HEK293T (cell line): ENCODE measurements around the gene APOL1.
"Not testable (repeated sequence)": the region's sequence is repeated elsewhere in the genome, so short reads cannot be mapped to it uniquely, and the experiment has no call there.

Experiments used
- CTCF ChIA-PET: fragments of 350-600 bp; formaldehyde crosslinking; extraction: SDS; loops from one replicate; lab custom pipeline; 2021; ENCODE audit warnings: antibody characterized with exemption, inconsistent platforms; lab: Yijun Ruan, JAX
- POLR2A ChIA-PET: fragments of 350-600 bp; formaldehyde crosslinking; extraction: SDS; loops from one replicate; lab custom pipeline; 2020; ENCODE audit warnings: antibody characterized with exemption, inconsistent platforms; lab: Yijun Ruan, JAX
- DNase-seq: peaks from one replicate; pipeline ENCODE4 v3.0.0; 2012; ENCODE audit warnings: mixed read lengths; ENCODE audit errors: extremely low spot score
- ARNT ChIP-seq: fragments of 450-650 bp; IDR thresholded peaks from 2 replicates; pipeline ENCODE4 v1.6.1; 2017; ENCODE audit warnings: mild to moderate bottlenecking
- BHLHE40 ChIP-seq: fragments of 450-650 bp; IDR thresholded peaks from 2 replicates; pipeline ENCODE4 v1.6.1; 2016; ENCODE audit warnings: mild to moderate bottlenecking, moderate library complexity, borderline replicate concordance
- CTBP1 ChIP-seq: fragments of 450-650 bp; IDR thresholded peaks from 2 replicates; pipeline ENCODE4 v1.6.1; 2016; ENCODE audit warnings: borderline replicate concordance
- ELF4 ChIP-seq: fragments of 450-650 bp; IDR thresholded peaks from 2 replicates; pipeline ENCODE4 v1.6.1; 2017; ENCODE audit warnings: antibody characterized with exemption
- FOXA1 ChIP-seq: fragments of 450-650 bp; IDR thresholded peaks from 2 replicates; pipeline ENCODE4 v1.6.1; 2016; ENCODE audit warnings: mild to moderate bottlenecking
- FOXK2 ChIP-seq: fragments of 450-650 bp; IDR thresholded peaks from 2 replicates; pipeline ENCODE4 v1.6.1; 2016; ENCODE audit warnings: mild to moderate bottlenecking
- FOXM1 ChIP-seq: fragments of 450-650 bp; IDR thresholded peaks from 2 replicates; pipeline ENCODE4 v1.6.1; 2017; ENCODE audit warnings: mild to moderate bottlenecking, borderline replicate concordance
- HDGF ChIP-seq: fragments of 450-650 bp; IDR thresholded peaks from 2 replicates; pipeline ENCODE4 v1.6.1; 2017; ENCODE audit warnings: antibody characterized with exemption, borderline replicate concordance
- L3MBTL2 ChIP-seq: fragments of 450-650 bp; conservative IDR thresholded peaks from 2 replicates; pipeline ENCODE4 v1.6.1; 2016; ENCODE audit warnings: mild to moderate bottlenecking
- LEF1 ChIP-seq: fragments of 450-650 bp; IDR thresholded peaks from 2 replicates; pipeline ENCODE4 v1.6.1; 2017; ENCODE audit warnings: mild to moderate bottlenecking, borderline replicate concordance
- NFRKB ChIP-seq: fragments of 450-650 bp; IDR thresholded peaks from 2 replicates; pipeline ENCODE4 v1.6.1; 2016; ENCODE audit warnings: mild to moderate bottlenecking, moderate library complexity
- PKNOX1 ChIP-seq: fragments of 450-650 bp; IDR thresholded peaks from 2 replicates; pipeline ENCODE4 v1.6.1; 2016
- SP1 ChIP-seq: fragments of 450-650 bp; IDR thresholded peaks from 2 replicates; pipeline ENCODE4 v1.6.1; 2017
- SUZ12 ChIP-seq: fragments of 450-650 bp; IDR thresholded peaks from 2 replicates; pipeline ENCODE4 v1.6.1; 2016; ENCODE audit warnings: mild to moderate bottlenecking
- TARDBP ChIP-seq: fragments of 450-650 bp; IDR thresholded peaks from 2 replicates; pipeline ENCODE4 v1.6.1; 2016
- ZNF384 ChIP-seq: fragments of 450-650 bp; IDR thresholded peaks from 2 replicates; pipeline ENCODE4 v1.6.1; 2016

APOL1 gene

GRCh38 chr22:36228944-36229343 lies 24.0 kb upstream of the APOL1 start:
- ChIA-PET CTCF (no interaction called here), POLR2A (interaction anchor here (2.7 kb wide), 1 partner anchor 10 kb away, joined by 8 read pairs; the partner anchor contains the start of gene APOL2)
- no peak for TF ChIP-seq ELF4
- no peak for TF ChIP-seq L3MBTL2
- TF ChIP-seq SP1: no peak
- no peak for TF ChIP-seq HDGF
- TF ChIP-seq CTBP1: no peak
- TF ChIP-seq PKNOX1: no peak
- TF ChIP-seq ARNT: no peak
- TF ChIP-seq FOXM1: no peak
- no peak for DNase-seq

GRCh38 chr22:36229649-36230048 lies 23.3 kb upstream of the APOL1 start:
- POLR2A ChIA-PET: interaction anchor here (2.7 kb wide), 1 partner anchor 10 kb away, joined by 8 read pairs; the partner anchor contains the start of gene APOL2
- DNase-seq, CTCF ChIA-PET: not testable (repeated sequence)

GRCh38 chr22:36231051-36231450 lies 21.9 kb upstream of the APOL1 start:
- DNase-seq, POLR2A ChIA-PET, CTCF ChIA-PET: not testable (repeated sequence)

- TF ChIP-seq TARDBP: no peak
- no peak for TF ChIP-seq FOXA1
- TF ChIP-seq PKNOX1: no peak
- TF ChIP-seq ARNT: no peak
- TF ChIP-seq L3MBTL2: no peak
- no peak for TF ChIP-seq ELF4
- no peak for TF ChIP-seq SUZ12
- no peak for DNase-seq
- ChIA-PET CTCF (interaction anchor here (0.6 kb wide), 1 partner anchor 394 kb away, joined by 3 read pairs; no protein-coding TSS in a partner anchor), POLR2A (no interaction called here)
These were observed 20.1 kb upstream of the APOL1 start for GRCh38 chr22:36232715-36233401.

- CTCF ChIA-PET: no interaction called here
- POLR2A ChIA-PET: no interaction called here
- DNase-seq: no peak
- no peak for TF ChIP-seq CTBP1
- TF ChIP-seq L3MBTL2: no peak
- no peak for TF ChIP-seq SP1
- TF ChIP-seq ARNT: no peak
These were observed 19.1 kb upstream of the APOL1 start for GRCh38 chr22:36233796-36234195.

- ChIA-PET CTCF (no interaction called here), POLR2A (no interaction called here)
- TF ChIP-seq SP1 (no peak), LEF1 (no peak), CTBP1 (no peak), FOXK2 (no peak), ELF4 (no peak), FOXM1 (no peak), ARNT (no peak), PKNOX1 (no peak), L3MBTL2 (no peak), BHLHE40 (no peak), TARDBP (no peak)
- no peak for DNase-seq
These were observed 18.7 kb upstream of the APOL1 start for GRCh38 chr22:36234213-36234612.

- TF ChIP-seq FOXA1 (no peak), NFRKB (no peak), SP1 (no peak), LEF1 (no peak), ZNF384 (no peak), SUZ12 (no peak)
- POLR2A ChIA-PET: no interaction called here
- CTCF ChIA-PET: interaction anchor here (0.8 kb wide), 1 partner anchor 10 kb away, joined by 4 read pairs; no protein-coding TSS in a partner anchor
- DNase-seq: no peak
These were observed 18.0 kb upstream of the APOL1 start for GRCh38 chr22:36234919-36235318.

- CTCF ChIA-PET: interaction anchor here (0.8 kb wide), 1 partner anchor 9 kb away, joined by 4 read pairs; no protein-coding TSS in a partner anchor
- TF ChIP-seq BHLHE40 (no peak), PKNOX1 (no peak), SP1 (no peak), FOXK2 (no peak), TARDBP (no peak), NFRKB (no peak), SUZ12 (no peak), LEF1 (no peak), ELF4 (no peak), ARNT (no peak), L3MBTL2 (no peak), FOXM1 (no peak), CTBP1 (no peak), HDGF (no peak)
- DNase-seq: no peak
- POLR2A ChIA-PET: interaction anchor here (0.6 kb wide), 1 partner anchor 38 kb away, joined by 3 read pairs; no protein-coding TSS in a partner anchor
These were observed 17.3 kb upstream of the APOL1 start for GRCh38 chr22:36235585-36235984.
